SU-DHL-6 (cell line): ENCODE data around the gene RGMA.

Experiments used
- H2AFZ ChIP-seq: fragments of 200-600 bp; sonication (generic); 2 replicates; pipeline ENCODE4 v1.6.1; 2014; ENCODE audit warnings: low read depth, mild to moderate bottlenecking, moderate library complexity, mixed read lengths, antibody characterized with exemption, low read length; ENCODE audit not compliant: severe bottlenecking
- H3F3A ChIP-seq: fragments of 200-600 bp; shearing (Covaris generic); 2 replicates; pipeline ENCODE4 v1.6.0; 2016; ENCODE audit warnings: antibody characterized with exemption, mild to moderate bottlenecking; ENCODE audit not compliant: insufficient read depth
- H3K27ac ChIP-seq: fragments of 200-600 bp; sonication (generic); 2 replicates; pipeline ENCODE4 v1.5.1; 2016; ENCODE audit warnings: low read depth, mild to moderate bottlenecking, low read length, moderate library complexity, mixed read lengths
- H3K27me3 ChIP-seq: fragments of 200-600 bp; sonication (generic), shearing (Covaris generic); 2 replicates; pipeline ENCODE4 v1.6.0; 2014; ENCODE audit warnings: mild to moderate bottlenecking, low read length
- H3K36me3 ChIP-seq: fragments of 200-600 bp; sonication (generic); 2 replicates; pipeline ENCODE4 v1.6.1; 2014; ENCODE audit warnings: mild to moderate bottlenecking, low read length, mixed read lengths
- H3K4me2 ChIP-seq: fragments of 300-600, 200-600 bp; shearing (Covaris generic), sonication (generic); 2 replicates; pipeline ENCODE4 v1.6.0; 2014; ENCODE audit warnings: low read length, low read depth, mild to moderate bottlenecking; ENCODE audit not compliant: poor library complexity, severe bottlenecking
- H3K4me3 ChIP-seq: fragments of 200-600 bp; sonication (generic); 2 replicates; pipeline ENCODE4 v1.5.1; 2014; ENCODE audit warnings: antibody characterized with exemption, low read length, mild to moderate bottlenecking, mixed read lengths; ENCODE audit not compliant: insufficient read depth, poor library complexity, severe bottlenecking
- H3K79me2 ChIP-seq: fragments of 200-600 bp; sonication (generic); 2 replicates; pipeline ENCODE4 v1.6.1; 2014; ENCODE audit warnings: mild to moderate bottlenecking, low read length, moderate library complexity; ENCODE audit not compliant: insufficient read depth
- H3K9ac ChIP-seq: fragments of 200-600 bp; sonication (generic); 2 replicates; pipeline ENCODE4 v1.7.0; 2014; ENCODE audit warnings: mild to moderate bottlenecking, low read length
- H3K9me2 ChIP-seq: fragments of 200-600 bp; sonication (generic); replicated peaks from 2 replicates; pipeline ENCODE4 v1.6.1; 2014; ENCODE audit warnings: low read length; ENCODE audit not compliant: insufficient read depth
- H3K9me3 ChIP-seq: fragments of 200-600 bp; sonication (generic); 2 replicates; pipeline ENCODE4 v1.6.1; 2014; ENCODE audit warnings: low read length, mixed read lengths; ENCODE audit not compliant: insufficient read depth
- H4K20me1 ChIP-seq: fragments of 200-600 bp; sonication (generic); 2 replicates; pipeline ENCODE4 v1.6.1; 2014; ENCODE audit warnings: low read depth, mild to moderate bottlenecking, antibody characterized with exemption, low read length, moderate library complexity, mixed read lengths
- CTCF ChIP-seq: fragments of 200-600 bp; sonication (generic); IDR thresholded peaks from one replicate; pipeline ENCODE4 v1.5.1; 2017; ENCODE audit warnings: antibody characterized with exemption, mild to moderate bottlenecking, low read length, moderate library complexity; ENCODE audit not compliant: insufficient read depth, poor library complexity, severe bottlenecking
- EZH2phosphoT487 ChIP-seq: fragments of 200-600 bp; sonication (generic), shearing (Covaris generic); conservative IDR thresholded peaks from 2 replicates; pipeline ENCODE4 v1.6.1; 2018; ENCODE audit warnings: mild to moderate bottlenecking, antibody characterized with exemption, low read length, moderate library complexity, mixed read lengths

RGMA gene

GRCh38 chr15:93017526-93017925 is 71.5 kb downstream of the RGMA start:
- Histone ChIP-seq H3K27ac (no peak overlapping the region), H3F3A (no peaks in the 10 kb centered on the region), H3K4me2 (no peak overlapping the region), H4K20me1 (no peaks in the 10 kb centered on the region), H3K27me3 (no peaks in the 10 kb centered on the region), H3K36me3 (peaks cover 51% of the 10 kb centered on the region), H3K9me3 (no peaks in the 10 kb centered on the region), H3K9ac (no peak overlapping the region), H3K4me3 (no peak overlapping the region), H3K9me2 (no peaks in the 10 kb centered on the region), H3K79me2 (no peaks in the 10 kb centered on the region), H2AFZ (no peak overlapping the region)
- no peak for TF ChIP-seq EZH2phosphoT487
- no peak for TF ChIP-seq CTCF

- Histone ChIP-seq H3K9me2 (no peaks in the 10 kb centered on the region), H3K9me3 (no peaks in the 10 kb centered on the region), H3K27me3 (no peaks in the 10 kb centered on the region), H3K79me2 (no peaks in the 10 kb centered on the region), H3K9ac (no peak overlapping the region), H4K20me1 (no peaks in the 10 kb centered on the region), H3K4me3 (no peak overlapping the region), H3K4me2 (no peak overlapping the region), H2AFZ (no peak overlapping the region), H3F3A (no peaks in the 10 kb centered on the region), H3K27ac (no peak overlapping the region), H3K36me3 (peaks cover 61% of the 10 kb centered on the region)
- no peak for TF ChIP-seq CTCF
- no peak for TF ChIP-seq EZH2phosphoT487
These were observed 76.2 kb downstream of the RGMA start for GRCh38 chr15:93012786-93013185.

DNA sequence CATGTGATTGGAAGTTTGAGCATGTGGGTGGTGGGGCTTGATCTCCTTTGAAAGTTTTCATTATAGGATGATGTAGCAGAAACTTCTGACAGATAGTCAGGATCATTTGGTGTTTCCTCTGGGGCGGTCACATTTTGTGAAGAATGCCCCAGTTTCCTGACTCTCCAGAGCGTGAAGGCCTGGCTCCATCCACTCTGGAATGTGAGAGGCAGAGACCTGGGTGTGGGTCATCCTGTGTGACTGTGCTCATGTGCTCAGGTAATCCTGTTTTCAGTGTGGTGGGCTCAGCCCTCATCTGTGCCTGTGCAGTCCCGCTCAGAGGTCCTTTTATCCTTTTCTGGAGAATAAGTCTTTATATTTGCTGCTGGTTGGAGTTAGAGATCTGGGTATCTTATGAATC is 81.0 kb downstream of the RGMA start:
- no peaks in the 10 kb centered on the region for H3K79me2 ChIP-seq
- H3K27me3 ChIP-seq: no peaks in the 10 kb centered on the region
- peaks cover 56% of the 10 kb centered on the region for H3K36me3 ChIP-seq

More for the DNA sequence above, 81.0 kb downstream of the RGMA start:
- H3K9me2 ChIP-seq: no peaks in the 10 kb centered on the region
- no peak overlapping the region for H2AFZ ChIP-seq
- no peaks in the 10 kb centered on the region; the same call in 1 of the 2 replicates for H3F3A ChIP-seq
- H4K20me1 ChIP-seq: no peaks in the 10 kb centered on the region
- TF ChIP-seq CTCF (no peak), EZH2phosphoT487 (no peak)
- H3K9ac ChIP-seq: no peak overlapping the region
- no peak overlapping the region for H3K27ac ChIP-seq
- no peak overlapping the region for H3K4me2 ChIP-seq
- no peak overlapping the region for H3K4me3 ChIP-seq
- no peaks in the 10 kb centered on the region for H3K9me3 ChIP-seq
